ENCODE measurements around the gene AKR1C8. TPM values are rescaled to one million over a fixed set of nuclear protein-coding genes. Genes with fewer than 3 reads are reported as not detected.

AKR1C8 gene
- total and polyA plus RNA-seq, 2 donors (not counting 3 experiments of a cell fraction or from before 2014, with no cell fraction given): not detected

GRCh38 chr10:5147981-5148677, 36.8 kb downstream of the AKR1C8 start:
- Histone ChIP-seq H3K4me3 (replicated peaks in 1 of 3; ENCODE audit: insufficient read depth in 1 of 3, low read depth in 1 of 3, low read length in 3 of 3) (no peak overlapping the region), H3K27ac (ENCODE audit: insufficient read depth, low read depth, low read length) (no peak overlapping the region), H3K27me3 (ENCODE audit: control insufficient read depth in 2 of 2, insufficient read depth in 2 of 2, low read length in 2 of 2) (no peaks in the 10 kb centered on the region), H3K4me2 (ENCODE audit: insufficient read depth, low read length) (no peak overlapping the region), H3K4me1 (ENCODE audit: control insufficient read depth, extremely low read depth, insufficient read depth, low read length) (no peaks in the 10 kb centered on the region), H3K36me3 (ENCODE audit: control insufficient read depth in 2 of 2, extremely low read depth in 1 of 2, insufficient read depth in 2 of 2, low read length in 2 of 2) (no peaks in the 10 kb centered on the region), H3K9ac (replicated peaks; ENCODE audit: extremely low read depth, insufficient read depth, low read length) (no peak overlapping the region), H4K20me1 (replicated peaks; ENCODE audit: control insufficient read depth, extremely low read depth, insufficient read depth, low read length) (no peaks in the 10 kb centered on the region), H3K9me3 (replicated peaks; ENCODE audit: control insufficient read depth, insufficient read depth, low read length) (no peaks in the 10 kb centered on the region), H2AFZ (ENCODE audit: low read depth, low read length) (no peak overlapping the region), H3K9me1 (replicated peaks; ENCODE audit: control insufficient read depth, extremely low read depth, insufficient read depth, low read length) (no peaks in the 10 kb centered on the region), H3K79me2 (ENCODE audit: control insufficient read depth, insufficient read depth, low read length) (no peaks in the 10 kb centered on the region)
- ChIA-PET POLR2A (no interaction called here), CTCF (no interaction called here)
- FAIRE-seq (no peak), DNase-seq (ENCODE audit: low read depth, low spot score) (no peak)
- intact Hi-C loops (cut with micrococcal nuclease): no loop called here
- no TSS peak for BruUV-seq (replicated peaks)
- no peak for TF ChIP-seq POLR2AphosphoS5 (IDR thresholded peaks at IDR 0.05; ENCODE audit: insufficient read depth, low read depth, low read length)
- no peak for TF ChIP-seq MYC (IDR thresholded peaks at IDR 0.05; ENCODE audit: low read depth, low read length)
- no peak for TF ChIP-seq JUN (IDR thresholded peaks at IDR 0.05; ENCODE audit: borderline replicate concordance, insufficient read depth, insufficient read length, low read depth)
- no peak for TF ChIP-seq CTCF (IDR thresholded peaks at IDR 0.05; ENCODE audit: extremely low read depth in 1 of 2, insufficient read depth in 1 of 2, low read depth in 1 of 2, low read length in 2 of 2)
- dilution Hi-C loops (cut with MboI; ENCODE audit: extremely low pct_ligation_motif_present, low sequenced_read_pairs): no loop called here
